AG04450 (cell line): ENCODE data around the gene SGMS1. TPM values are rescaled to one million over a fixed set of nuclear protein-coding genes. Genes with fewer than 3 reads are reported as not detected.

Source experiments
- CTCF ChIA-PET: fragments of 300-600, 350-600 bp; formaldehyde crosslinking; extraction: SDS; loops from one replicate; lab custom pipeline; 2022; ENCODE audit warnings: antibody characterized with exemption, inconsistent platforms; lab: Charles Lee
- POLR2A ChIA-PET: fragments of 350-600 bp; formaldehyde crosslinking; extraction: SDS; loops from one replicate; lab custom pipeline; 2021; ENCODE audit warnings: antibody characterized with exemption, inconsistent platforms; lab: Yijun Ruan, JAX
- DNase-seq: peaks from one replicate; pipeline ENCODE4 v3.0.0-alpha.2; 2011; ENCODE audit warnings: low read depth, low spot score
- H3K27ac ChIP-seq: one replicate; pipeline ENCODE4 v1.5.1; 2012; ENCODE audit warnings: low read depth, low read length, control low read depth
- H3K27me3 ChIP-seq: one replicate; pipeline ENCODE4 v1.6.0; 2012; ENCODE audit warnings: low read length; ENCODE audit not compliant: control insufficient read depth, insufficient read depth
- H3K4me3 ChIP-seq: 2 replicates; pipeline ENCODE4 v1.5.1; 2011; ENCODE audit warnings: mild to moderate bottlenecking, low read depth, low read length, control low read depth
- H3K9me3 ChIP-seq: 2 replicates; pipeline ENCODE4 v1.5.1; 2012; ENCODE audit warnings: low read length; ENCODE audit not compliant: control insufficient read depth, insufficient read depth
- polyA plus RNA-seq: library from polyadenylated mRNA; depleted of rRNA; stranded (reverse); fragments of >200 nt; gene quantifications from 2 replicates; pipeline ENCODE4 v1.2.3, GENCODE V29; 2011
- TF ChIP-seq, protein P1 (sequence below): IDR thresholded peaks from 2 replicates; pipeline ENCODE4 v1.5.1; 2011; ENCODE audit warnings: low read depth, low read length, control low read depth, inconsistent platforms

SGMS1 gene
- polyA plus RNA-seq, 1 experiment = 17.7 TPM

DNA sequence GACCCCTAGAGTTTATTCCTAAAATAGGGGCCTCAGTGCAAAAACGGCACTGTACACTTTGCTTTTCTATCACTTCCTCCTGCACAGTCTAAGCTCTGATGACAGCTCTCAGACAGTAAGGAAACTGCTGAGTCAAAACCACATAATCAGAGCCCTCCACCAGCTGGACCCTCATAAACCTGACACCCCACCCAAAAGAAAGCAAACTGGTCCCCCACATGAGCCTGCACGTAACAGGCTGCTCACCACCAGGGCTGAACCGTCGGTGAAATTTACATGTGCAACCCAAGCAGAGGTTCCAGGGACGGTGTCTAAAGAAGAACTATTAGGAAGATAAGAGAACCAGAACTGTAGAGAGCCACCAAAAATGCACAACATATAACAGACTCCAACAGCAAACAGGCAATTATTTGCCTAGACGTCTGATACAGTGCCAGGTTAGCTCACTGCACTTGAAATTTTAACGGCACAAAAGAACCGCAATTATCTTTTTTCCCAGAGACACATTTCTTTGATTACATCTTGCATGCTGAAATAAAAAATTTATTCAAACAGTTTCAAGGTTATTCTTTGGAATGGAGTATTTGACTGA lies 19.6 kb downstream of the SGMS1 start:
- Histone ChIP-seq H3K4me3 (no peak overlapping the region; the same call in 1 of the 2 replicates), H3K9me3 (no peaks in the 10 kb centered on the region), H3K27ac (no peak overlapping the region), H3K27me3 (no peaks in the 10 kb centered on the region)
- DNase-seq = no peak
- TF ChIP-seq, protein P1, sequence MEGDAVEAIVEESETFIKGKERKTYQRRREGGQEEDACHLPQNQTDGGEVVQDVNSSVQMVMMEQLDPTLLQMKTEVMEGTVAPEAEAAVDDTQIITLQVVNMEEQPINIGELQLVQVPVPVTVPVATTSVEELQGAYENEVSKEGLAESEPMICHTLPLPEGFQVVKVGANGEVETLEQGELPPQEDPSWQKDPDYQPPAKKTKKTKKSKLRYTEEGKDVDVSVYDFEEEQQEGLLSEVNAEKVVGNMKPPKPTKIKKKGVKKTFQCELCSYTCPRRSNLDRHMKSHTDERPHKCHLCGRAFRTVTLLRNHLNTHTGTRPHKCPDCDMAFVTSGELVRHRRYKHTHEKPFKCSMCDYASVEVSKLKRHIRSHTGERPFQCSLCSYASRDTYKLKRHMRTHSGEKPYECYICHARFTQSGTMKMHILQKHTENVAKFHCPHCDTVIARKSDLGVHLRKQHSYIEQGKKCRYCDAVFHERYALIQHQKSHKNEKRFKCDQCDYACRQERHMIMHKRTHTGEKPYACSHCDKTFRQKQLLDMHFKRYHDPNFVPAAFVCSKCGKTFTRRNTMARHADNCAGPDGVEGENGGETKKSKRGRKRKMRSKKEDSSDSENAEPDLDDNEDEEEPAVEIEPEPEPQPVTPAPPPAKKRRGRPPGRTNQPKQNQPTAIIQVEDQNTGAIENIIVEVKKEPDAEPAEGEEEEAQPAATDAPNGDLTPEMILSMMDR = no peak
- ChIA-PET POLR2A (interaction anchor here (1.6 to 2.0 kb wide), 2 partner anchors 19 to 43 kb away, joined by 6 to 35 read pairs; partner anchors contain the start of gene SGMS1), CTCF (interaction anchor here (1.4 kb wide), 1 partner anchor 18 kb away, joined by 3 read pairs; no protein-coding TSS in a partner anchor)

DNA sequence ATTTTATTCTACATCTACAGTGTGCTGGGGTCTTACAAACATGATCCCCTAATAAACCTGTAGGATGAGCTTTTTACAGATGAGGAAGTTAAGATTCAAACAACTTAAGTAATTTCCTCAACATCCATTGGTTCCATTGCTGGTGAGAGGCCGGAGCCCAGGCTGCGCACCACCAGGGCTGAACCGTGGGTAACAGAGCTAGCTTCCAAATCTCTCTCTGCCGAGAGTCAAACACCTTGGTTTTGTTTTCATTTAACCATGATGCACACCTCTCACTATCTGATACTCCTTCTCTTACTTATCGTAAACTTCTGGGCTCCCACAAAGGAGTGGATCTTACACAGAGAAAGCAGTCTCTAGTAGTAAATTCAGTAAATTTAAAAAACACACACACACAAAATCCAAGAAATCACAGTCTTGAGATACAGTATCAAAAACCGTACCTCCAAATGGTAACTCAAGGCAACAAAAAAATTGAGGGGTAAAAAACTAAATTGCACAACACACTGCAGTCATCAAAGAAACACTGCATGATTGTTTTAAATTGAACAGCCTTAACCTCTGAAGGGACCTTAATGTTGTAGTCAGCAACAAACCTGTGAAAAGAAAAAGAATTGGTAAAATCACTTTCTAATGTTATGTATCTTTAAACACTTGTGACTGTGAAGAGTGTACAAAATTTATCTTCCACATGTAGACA lies 20.5 kb downstream of the SGMS1 start:
- no peaks in the 10 kb centered on the region for H3K27me3 ChIP-seq
- ChIA-PET CTCF (no interaction called here), POLR2A (no interaction called here)
- no peak overlapping the region for H3K4me3 ChIP-seq
- H3K9me3 ChIP-seq = no peaks in the 10 kb centered on the region
- no peak overlapping the region for H3K27ac ChIP-seq
- TF ChIP-seq, protein P1 = no peak
- DNase-seq = no peak

DNA sequence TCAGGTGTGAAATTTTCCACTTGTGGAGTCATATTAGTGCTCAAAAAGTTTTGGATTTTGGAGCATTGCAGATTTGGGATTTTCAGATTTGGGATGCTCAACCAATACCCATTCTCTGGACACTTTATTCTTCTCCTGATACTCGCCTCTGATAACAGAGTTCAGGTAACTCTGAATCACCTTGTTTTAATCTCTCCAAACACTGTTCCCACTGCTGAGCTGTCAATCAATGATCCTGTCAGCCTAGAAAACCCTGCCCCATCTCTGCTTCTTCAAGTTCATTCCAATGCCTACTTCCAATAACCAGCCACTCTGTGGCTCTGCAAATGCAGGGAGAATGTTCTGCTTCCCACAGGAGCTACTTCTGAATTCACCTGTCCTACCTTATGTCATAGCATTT lies 21.8 kb downstream of the SGMS1 start:
- POLR2A ChIA-PET = no interaction called here
- CTCF ChIA-PET = no interaction called here
- no peak for DNase-seq

DNA sequence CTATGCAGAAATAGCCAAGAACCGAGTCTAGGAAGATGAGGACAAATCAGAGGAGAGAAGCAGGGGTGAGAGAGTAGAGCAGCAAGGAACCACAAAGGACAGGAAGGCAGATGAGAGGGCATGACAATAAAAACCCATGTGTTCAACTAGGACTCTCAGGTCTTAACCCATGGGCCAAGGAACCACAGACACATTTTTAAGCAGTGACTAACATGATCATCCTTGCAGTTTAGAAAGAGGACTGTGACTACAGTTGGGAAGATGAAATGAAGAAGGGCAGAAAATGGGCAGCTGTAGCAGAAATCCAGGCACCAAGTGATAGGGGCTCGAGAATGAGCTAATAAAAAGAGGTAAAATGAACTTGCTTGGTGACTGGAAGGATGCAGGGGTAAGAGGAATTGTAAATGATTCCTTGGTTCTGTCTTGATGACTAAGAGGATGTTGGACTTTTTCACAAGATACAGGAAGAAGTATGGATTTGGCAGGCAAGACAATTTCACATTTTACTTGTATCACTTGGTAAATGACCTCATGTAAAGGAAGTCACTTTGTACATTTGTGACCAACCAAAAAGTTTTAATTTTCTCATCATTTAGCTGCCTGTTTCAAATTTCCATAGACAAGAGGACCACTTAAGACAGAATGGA lies 22.8 kb downstream of the SGMS1 start:
- Histone ChIP-seq H3K27me3 (no peaks in the 10 kb centered on the region), H3K27ac (no peak overlapping the region), H3K4me3 (no peak overlapping the region), H3K9me3 (no peaks in the 10 kb centered on the region)
- POLR2A ChIA-PET = no interaction called here
- DNase-seq = no peak
- TF ChIP-seq, protein P1 = no peak
- CTCF ChIA-PET = interaction anchor here (1.0 kb wide), 1 partner anchor 19 kb away, joined by 3 read pairs; no protein-coding TSS in a partner anchor

More for the DNA sequence above, 21.8 kb downstream of the SGMS1 start:
- H3K27me3 ChIP-seq = no peaks in the 10 kb centered on the region
- H3K4me3 ChIP-seq = no peak overlapping the region
- no peaks in the 10 kb centered on the region for H3K9me3 ChIP-seq
- TF ChIP-seq, protein P1 = no peak
- no peak overlapping the region for H3K27ac ChIP-seq
